B cell (primary cell): ENCODE measurements around the gene PNMA8C. TPM values are rescaled to one million over a fixed set of nuclear protein-coding genes. Genes with fewer than 3 reads are reported as not detected.
"Not testable (repeated sequence)": the region's sequence is repeated elsewhere in the genome, so short reads cannot be mapped to it uniquely, and the experiment has no call there.

Experiments used
- ATAC-seq: fragments of 200-7000 bp; cut with Tn5 transposase; one replicate; pipeline ENCODE4 v1.10.0; 2021; ENCODE audit warnings: low read depth, mild to moderate bottlenecking, moderate number of reproducible peaks, moderate library complexity
- CTCF ChIA-PET: fragments of 350-600 bp; sonication (Branson Sonifier 250); formaldehyde crosslinking; loops from one replicate; lab custom pipeline; 2021; ENCODE audit warnings: antibody characterized with exemption, inconsistent platforms; lab: Charles Lee
- POLR2A ChIA-PET: fragments of 350-600 bp; sonication (Branson Sonifier 250); formaldehyde crosslinking; loops from one replicate; lab custom pipeline; 2021; ENCODE audit warnings: antibody characterized with exemption; lab: Charles Lee
- DNase-seq: peaks from one replicate; pipeline ENCODE4 v3.0.0; 2013
- H2AFZ ChIP-seq: 2 replicates; pipeline ENCODE4 v1.6.1; 2012; ENCODE audit warnings: mild to moderate bottlenecking, low read depth, low read length; ENCODE audit not compliant: insufficient read depth, poor library complexity, severe bottlenecking
- H3K27ac ChIP-seq, 2 donors: 1 replicate in 1 of 2; 2 replicates in 1 of 2; pipeline ENCODE4 v1.5.1; 2012 to 2013; ENCODE audit warnings: low read length in 2 of 2, mild to moderate bottlenecking in 2 of 2, moderate library complexity in 1 of 2
- H3K27me3 ChIP-seq, 4 experiments: fragments of 200-600 bp in 1 of 4; sonication (generic) in 1 of 4; replicated peaks in 1 of 4; 1 replicate in 2 of 4; 2 replicates in 2 of 4; pipeline versions ENCODE4 v1.6.1 to v1.7.0; 2013 to 2016; ENCODE audit warnings: low read length in 3 of 4, mild to moderate bottlenecking in 2 of 4, mixed read lengths in 1 of 4, moderate library complexity in 1 of 4; ENCODE audit not compliant: insufficient read depth in 4 of 4, control insufficient read depth in 3 of 4; ENCODE audit errors: control extremely low read depth in 1 of 4
- H3K36me3 ChIP-seq, 2 experiments: replicated peaks in 1 of 2; 1 replicate in 1 of 2; 2 replicates in 1 of 2; pipeline versions ENCODE4 v1.6.1 to v1.7.1; 2013; ENCODE audit warnings: low read length in 1 of 2; ENCODE audit not compliant: insufficient read depth in 2 of 2, control insufficient read depth in 1 of 2; ENCODE audit errors: control extremely low read depth in 1 of 2, extremely low read depth in 1 of 2
- H3K4me1 ChIP-seq, 2 donors: fragments of 200-600 bp in 1 of 2; sonication (generic) in 1 of 2; 1 replicate in 1 of 2; 2 replicates in 1 of 2; pipeline versions ENCODE4 v1.5.1 to v1.6.1; 2013 to 2017; ENCODE audit warnings: low read length in 2 of 2; ENCODE audit not compliant: control insufficient read depth in 2 of 2, insufficient read depth in 2 of 2
- H3K4me2 ChIP-seq: replicated peaks from 2 replicates; pipeline ENCODE3; 2012; ENCODE audit warnings: mild to moderate bottlenecking, low read depth, low read length; ENCODE audit not compliant: poor library complexity, severe bottlenecking
- H3K4me3 ChIP-seq, 5 experiments: fragments of 200-600 bp in 1 of 5; sonication (generic) in 1 of 5; 1 replicate in 3 of 5; 2 replicates in 2 of 5; pipeline versions ENCODE4 v1.5.1 to v1.7.0; 2011 to 2016; ENCODE audit warnings: low read length in 4 of 5, mild to moderate bottlenecking in 4 of 5, low read depth in 2 of 5, control low read depth in 1 of 5, moderate library complexity in 1 of 5; ENCODE audit not compliant: insufficient read depth in 1 of 5; ENCODE audit errors: control extremely low read depth in 1 of 5, extremely low read depth in 1 of 5
- H3K79me2 ChIP-seq: fragments of 200-600 bp; sonication (generic); one replicate; pipeline ENCODE4 v1.6.0; 2016; ENCODE audit warnings: low read length; ENCODE audit not compliant: control insufficient read depth, insufficient read depth
- H3K9ac ChIP-seq: fragments of 200-600 bp; sonication (generic); 2 replicates; pipeline ENCODE4 v1.6.1; 2017; ENCODE audit warnings: mild to moderate bottlenecking, low read length, moderate library complexity
- H3K9me3 ChIP-seq, 3 donors: one replicate each; pipeline versions ENCODE4 v1.6.1 to v1.7.1; 2013; ENCODE audit warnings: low read length in 2 of 3; ENCODE audit not compliant: control insufficient read depth in 2 of 3, insufficient read depth in 1 of 3; ENCODE audit errors: control extremely low read depth in 1 of 3
- H4K20me1 ChIP-seq: 2 replicates; pipeline ENCODE4 v1.6.0; 2012; ENCODE audit warnings: mild to moderate bottlenecking, low read length; ENCODE audit not compliant: insufficient read depth, control insufficient read depth, poor library complexity, severe bottlenecking
- H3K27ac Mint-ChIP-seq: one replicate; pipeline ENCODE4 v1.8.0; 2021; ENCODE audit warnings: mixed read lengths
- H3K27me3 Mint-ChIP-seq: one replicate; pipeline ENCODE4 v1.8.0; 2021; ENCODE audit warnings: mixed read lengths
- H3K4me1 Mint-ChIP-seq: one replicate; pipeline ENCODE4 v1.8.0; 2021; ENCODE audit warnings: mixed read lengths
- H3K4me3 Mint-ChIP-seq: one replicate; pipeline ENCODE4 v1.8.0; 2021; ENCODE audit warnings: mixed read lengths
- H3K9me3 Mint-ChIP-seq: one replicate; pipeline ENCODE4 v1.8.0; 2022; ENCODE audit warnings: mixed read lengths; ENCODE audit not compliant: insufficient read depth
- EZH2 ChIP-seq: IDR thresholded peaks from 2 replicates; pipeline ENCODE4 v1.6.1; 2012; ENCODE audit warnings: borderline replicate concordance, low read depth, mild to moderate bottlenecking, moderate library complexity, low read length; ENCODE audit not compliant: insufficient read depth, poor library complexity, severe bottlenecking
- WGBS: methylation state at CpG from one replicate; pipeline ENCODE4 v1.1.5; 2013; ENCODE audit warnings: missing lambda C conversion rate; ENCODE audit not compliant: insufficient coverage; 5-methylcytosine and 5-hydroxymethylcytosine counted together
- intact Hi-C: fragments of 100-400 bp; cut with micrococcal nuclease; formaldehyde crosslinking; loops from one replicate; pipeline ENCODE4 v1.10.0; 2022
- polyA plus RNA-seq: library from polyadenylated mRNA; depleted of rRNA; stranded (reverse); fragments of >200 nt; gene quantifications from 2 replicates; pipeline ENCODE4 v1.2.3, GENCODE V29; 2012
- total RNA-seq, 2 donors: library from RNA; stranded (reverse); fragments of 120-200 nt in 1 of 2; gene quantifications; 1 replicate in 1 of 2; 2 replicates in 1 of 2; pipeline versions ENCODE4 v1.2.3 to v1.2.4, GENCODE V29; 2013 to 2022
- TF ChIP-seq, protein P1 (sequence below): fragments of 200-600 bp; IDR thresholded peaks from one replicate; pipeline ENCODE4 v1.8.0; 2022; ENCODE audit warnings: antibody characterized with exemption, mild to moderate bottlenecking

PNMA8C gene
- total and polyA plus RNA-seq, 2 donors (not counting 1 experiment from before 2014, with no cell fraction given): not detected

DNA sequence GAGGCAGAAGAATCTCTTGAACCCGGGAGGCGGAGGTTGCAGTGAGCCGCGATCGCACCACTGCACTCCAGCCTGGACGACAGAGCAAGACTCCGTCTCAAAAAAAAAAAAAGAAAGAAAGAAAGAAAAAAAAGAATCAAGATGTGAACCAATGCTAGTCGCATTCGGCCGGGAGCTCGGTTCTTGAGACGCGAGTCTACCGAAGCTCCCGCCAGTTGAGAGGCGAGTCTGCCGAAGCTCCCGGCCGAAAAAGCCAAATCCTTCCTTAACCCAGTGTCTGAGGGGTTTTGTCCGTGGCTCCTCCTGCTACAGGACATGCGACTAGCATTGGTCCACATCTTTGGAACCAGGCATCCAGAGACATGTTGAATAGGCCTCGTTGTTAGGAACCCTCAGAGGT is 13.8 kb downstream of the PNMA8C start:
- intact Hi-C loops, H2AFZ ChIP-seq, H3K4me2 ChIP-seq, POLR2A ChIA-PET, H3K4me3 Mint-ChIP-seq, CTCF ChIA-PET, H3K79me2 ChIP-seq, H3K4me1 Mint-ChIP-seq, H3K27ac Mint-ChIP-seq, ATAC-seq, H4K20me1 ChIP-seq, H3K4me3 ChIP-seq, H3K36me3 ChIP-seq, DNase-seq, H3K9ac ChIP-seq, H3K9me3 Mint-ChIP-seq, H3K27ac ChIP-seq: not testable (repeated sequence)
- Histone ChIP-seq H3K27me3 (peaks cover 0 to 66% (median 21%) of the 10 kb centered on the region in 4 experiments), H3K4me1 (peaks cover 7 to 10% of the 10 kb centered on the region in 2 donors), H3K9me3 (peaks cover 0 to 21% (median 0%) of the 10 kb centered on the region in 3 donors)
- WGBS: 97% methylated on average over 21 of the region's 22 CpGs
- peaks cover 51% of the 10 kb centered on the region for H3K27me3 Mint-ChIP-seq

DNA sequence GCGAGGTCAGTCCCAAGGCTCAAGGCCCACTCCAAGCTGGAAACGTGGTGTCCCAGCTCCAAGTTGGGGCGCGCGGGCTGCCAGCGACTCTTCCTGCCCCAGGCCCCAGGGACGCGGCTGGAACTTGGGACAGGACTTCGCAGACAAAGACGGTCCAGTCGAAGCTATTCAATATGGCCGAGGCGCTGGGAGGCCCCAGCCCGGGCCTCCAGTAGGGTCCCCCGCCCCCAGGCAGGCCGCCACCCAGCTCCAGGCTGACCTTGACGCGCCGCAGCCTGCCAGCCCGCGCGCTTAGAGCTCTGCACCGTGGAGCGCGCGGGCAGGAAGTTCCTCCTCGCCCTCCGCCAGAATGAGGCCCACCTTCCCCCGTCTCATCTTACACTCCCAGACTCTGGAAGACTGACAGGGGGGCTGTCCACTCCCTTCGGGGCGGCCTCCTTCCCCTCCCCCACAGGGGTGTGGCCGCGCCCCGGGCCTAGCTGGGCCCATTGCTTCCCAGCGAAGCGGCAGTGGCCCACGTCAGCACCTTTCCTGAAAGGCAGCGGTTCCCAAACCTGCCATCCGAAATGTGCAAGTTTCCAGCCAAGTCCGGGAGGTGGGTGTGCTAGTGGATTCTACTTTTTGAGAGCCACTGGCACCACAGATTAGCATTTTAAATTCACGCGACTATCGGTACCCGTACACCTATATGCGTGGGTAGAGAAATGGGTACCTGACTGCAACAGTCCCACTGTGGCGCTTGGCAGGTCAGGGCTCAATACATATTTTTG is 15.3 kb downstream of the PNMA8C start, which contains the start of gene CCDC8:
Gene CCDC8 (minus strand): TSS at position 303 of the 770 bp plus-strand sequence. CDS start 754 bp downstream, outside the sequence.
- no peak within 1 kb of the TSS for H3K4me3 Mint-ChIP-seq
- Histone ChIP-seq H3K27me3 (peaks cover 0 to 69% (median 21%) of the 10 kb centered on the region in 4 experiments), H3K36me3 (no peaks in the 10 kb centered on the region), H3K27ac (no peak within 1 kb of the TSS), H3K9ac (no peak within 1 kb of the TSS), H3K4me2 (no peak within 1 kb of the TSS), H3K4me1 (peaks cover 7 to 10% of the 10 kb centered on the region in 2 donors), H2AFZ (no peak within 1 kb of the TSS), H4K20me1 (no peaks in the 10 kb centered on the region), H3K79me2 (no peaks in the 10 kb centered on the region), H3K4me3 (no peak within 1 kb of the TSS), H3K9me3 (peaks cover 0 to 21% (median 0%) of the 10 kb centered on the region in 3 donors)
- no peak for DNase-seq
- no peaks in the 10 kb centered on the region for H3K9me3 Mint-ChIP-seq
- CTCF ChIA-PET: interaction anchor here (0.8 kb wide), 1 partner anchor 18 kb away, joined by 3 read pairs; no protein-coding TSS in a partner anchor
- 19% methylated on average over 46 of the region's 46 CpGs for WGBS
- H3K27me3 Mint-ChIP-seq: peaks cover 47% of the 10 kb centered on the region
- POLR2A ChIA-PET: no interaction called here
- H3K27ac Mint-ChIP-seq: no peak within 1 kb of the TSS
- no peak for TF ChIP-seq EZH2
- TF ChIP-seq, protein P1, sequence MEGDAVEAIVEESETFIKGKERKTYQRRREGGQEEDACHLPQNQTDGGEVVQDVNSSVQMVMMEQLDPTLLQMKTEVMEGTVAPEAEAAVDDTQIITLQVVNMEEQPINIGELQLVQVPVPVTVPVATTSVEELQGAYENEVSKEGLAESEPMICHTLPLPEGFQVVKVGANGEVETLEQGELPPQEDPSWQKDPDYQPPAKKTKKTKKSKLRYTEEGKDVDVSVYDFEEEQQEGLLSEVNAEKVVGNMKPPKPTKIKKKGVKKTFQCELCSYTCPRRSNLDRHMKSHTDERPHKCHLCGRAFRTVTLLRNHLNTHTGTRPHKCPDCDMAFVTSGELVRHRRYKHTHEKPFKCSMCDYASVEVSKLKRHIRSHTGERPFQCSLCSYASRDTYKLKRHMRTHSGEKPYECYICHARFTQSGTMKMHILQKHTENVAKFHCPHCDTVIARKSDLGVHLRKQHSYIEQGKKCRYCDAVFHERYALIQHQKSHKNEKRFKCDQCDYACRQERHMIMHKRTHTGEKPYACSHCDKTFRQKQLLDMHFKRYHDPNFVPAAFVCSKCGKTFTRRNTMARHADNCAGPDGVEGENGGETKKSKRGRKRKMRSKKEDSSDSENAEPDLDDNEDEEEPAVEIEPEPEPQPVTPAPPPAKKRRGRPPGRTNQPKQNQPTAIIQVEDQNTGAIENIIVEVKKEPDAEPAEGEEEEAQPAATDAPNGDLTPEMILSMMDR: no peak
- no peak for ATAC-seq
- no peaks in the 10 kb centered on the region for H3K4me1 Mint-ChIP-seq
- intact Hi-C loops: no loop called here
